HG03378 (cell line): ENCODE measurements around the gene FBXO2.
"Not testable (repeated sequence)": the region's sequence is repeated elsewhere in the genome, so short reads cannot be mapped to it uniquely, and the experiment has no call there.

Source experiments
- ATAC-seq: cut with Tn5 transposase; IDR thresholded peaks from one replicate; pipeline ENCODE4 v1.9.1; 2021; ENCODE audit warnings: mild to moderate bottlenecking, moderate library complexity; ENCODE audit not compliant: unreplicated experiment

FBXO2 gene

GRCh38 chr1:11653101-11653860 lies 948 bp downstream of the FBXO2 start:
- ATAC-seq = no peak

DNA sequence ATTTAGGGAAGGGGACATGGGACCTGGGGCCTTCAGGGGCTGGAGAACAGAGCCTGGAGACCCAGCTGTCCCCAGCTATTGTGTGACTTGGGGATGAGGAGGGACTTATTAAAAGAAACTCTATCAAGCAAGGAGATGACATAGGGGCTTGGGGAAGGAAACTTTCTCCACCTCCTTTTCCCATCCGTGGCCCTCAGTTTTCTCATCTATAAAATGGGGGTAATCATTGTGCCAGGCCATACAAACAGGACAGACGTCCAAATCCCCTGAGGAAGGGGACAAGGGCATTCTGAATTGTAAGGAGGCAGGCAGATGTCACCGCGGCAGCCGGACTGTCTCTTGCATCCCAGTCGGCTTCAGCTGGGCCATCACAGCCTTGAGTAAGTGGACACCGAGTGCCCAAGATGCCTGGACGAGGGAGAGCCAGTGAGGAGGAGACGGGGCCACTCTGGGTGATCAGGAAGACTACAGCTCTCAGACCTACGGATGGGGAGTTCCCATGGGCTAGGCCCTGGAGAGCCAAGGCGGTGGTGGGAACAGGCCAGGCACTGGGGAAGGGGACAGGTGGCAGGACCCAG lies 1.9 kb downstream of the FBXO2 start:
- no peak for ATAC-seq

GRCh38 chr1:11651017-11651416 lies 3.2 kb downstream of the FBXO2 start:
- ATAC-seq = no peak

GRCh38 chr1:11650331-11650991 lies 3.8 kb downstream of the FBXO2 start:
- no peak for ATAC-seq

- no peak for ATAC-seq
Observed at GRCh38 chr1:11649624-11650330, 4.5 kb downstream of the FBXO2 start.

DNA sequence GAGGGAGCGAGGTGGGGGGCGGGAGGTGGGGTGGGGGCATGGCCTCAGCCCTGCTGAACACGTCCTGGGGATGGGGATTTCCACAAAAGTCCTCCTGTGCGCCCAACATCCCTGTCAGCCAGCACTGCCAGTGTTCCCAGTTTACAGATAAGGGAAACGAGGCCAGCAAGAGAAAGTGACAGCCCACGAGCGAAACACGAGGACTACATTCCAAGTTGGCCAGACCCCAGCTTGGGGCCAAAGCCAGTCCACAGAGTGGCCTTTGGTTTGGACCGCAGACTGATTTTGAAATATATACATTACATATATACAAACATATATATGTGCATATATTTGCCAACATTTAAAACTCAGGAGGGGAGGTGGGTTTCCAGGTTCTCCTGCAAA lies 5.0 kb downstream of the FBXO2 start:
- no peak for ATAC-seq

- no peak for ATAC-seq
Observed at GRCh38 chr1:11648732-11649158, 5.5 kb downstream of the FBXO2 start.

- no peak for ATAC-seq
Observed at GRCh38 chr1:11648039-11648438, 6.2 kb downstream of the FBXO2 start.

DNA sequence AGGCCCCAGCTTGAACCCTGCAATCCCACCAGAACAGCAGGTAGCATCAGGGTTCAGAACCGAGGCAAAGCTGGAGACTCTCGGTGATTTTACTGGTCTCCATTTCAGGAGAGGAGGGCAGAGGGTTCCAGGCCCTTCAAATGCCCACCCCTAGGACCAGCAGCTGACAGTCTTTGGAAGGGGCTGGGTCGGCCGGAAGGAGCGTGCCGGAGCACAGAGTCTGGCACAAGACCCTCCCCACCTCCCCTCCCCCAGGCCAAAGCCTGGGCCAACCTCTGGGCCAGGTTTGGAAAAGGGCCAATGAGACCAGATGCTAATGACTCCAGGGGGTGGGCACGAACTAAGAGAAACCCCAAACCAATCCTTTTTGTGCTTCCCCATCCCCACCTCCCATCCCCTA lies 6.9 kb downstream of the FBXO2 start:
- ATAC-seq = no peak

- no peak for ATAC-seq
Observed at GRCh38 chr1:11646317-11646716, 7.9 kb downstream of the FBXO2 start.

DNA sequence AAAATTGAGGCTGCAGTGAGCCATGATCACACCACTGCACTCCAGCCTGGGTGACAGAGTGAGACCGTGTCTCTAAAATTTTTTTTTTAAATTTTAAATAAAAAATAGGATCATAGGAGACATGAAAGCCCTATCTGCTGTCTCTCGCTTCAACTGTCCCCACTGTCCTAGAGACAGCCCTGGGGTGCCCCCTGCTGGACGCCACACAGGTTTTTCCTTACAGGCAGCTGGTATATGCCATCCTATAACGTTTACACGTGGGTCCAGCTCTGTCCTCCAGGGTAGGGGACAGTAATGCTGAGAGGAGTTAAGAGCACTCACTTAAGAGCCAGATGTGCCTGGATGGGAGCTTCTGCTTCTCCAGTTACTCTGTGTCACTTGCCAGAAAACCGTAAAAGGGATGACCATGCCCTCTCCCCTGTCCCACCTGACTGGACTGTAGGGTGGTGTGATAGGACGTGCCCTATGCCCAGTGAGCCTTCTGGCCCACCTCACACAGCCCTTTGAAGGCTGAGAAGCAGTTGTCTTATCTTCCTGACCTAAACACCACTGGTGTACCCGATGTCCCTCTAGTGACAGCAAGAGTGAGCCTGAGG lies 8.5 kb downstream of the FBXO2 start:
- ATAC-seq = no peak

DNA sequence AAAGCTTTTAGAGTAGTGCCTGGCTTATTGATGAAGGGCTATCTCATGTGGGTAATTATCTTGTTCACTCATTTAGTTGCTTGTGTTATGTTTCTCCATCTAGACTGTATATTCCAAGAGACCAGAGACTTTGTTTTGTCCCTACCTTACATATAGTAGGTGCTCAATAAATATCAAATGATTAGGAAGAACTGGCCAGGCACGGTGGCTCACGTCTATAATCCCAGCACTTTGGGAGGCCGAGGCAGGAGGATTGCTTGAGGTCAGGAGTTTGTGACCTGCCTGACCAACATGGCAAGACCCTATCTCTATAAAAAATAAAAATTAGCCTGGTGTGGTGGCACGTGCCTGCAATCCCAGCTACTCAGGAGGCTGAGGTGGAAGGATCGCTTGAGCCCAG lies 9.0 kb downstream of the FBXO2 start:
- ATAC-seq = no peak

DNA sequence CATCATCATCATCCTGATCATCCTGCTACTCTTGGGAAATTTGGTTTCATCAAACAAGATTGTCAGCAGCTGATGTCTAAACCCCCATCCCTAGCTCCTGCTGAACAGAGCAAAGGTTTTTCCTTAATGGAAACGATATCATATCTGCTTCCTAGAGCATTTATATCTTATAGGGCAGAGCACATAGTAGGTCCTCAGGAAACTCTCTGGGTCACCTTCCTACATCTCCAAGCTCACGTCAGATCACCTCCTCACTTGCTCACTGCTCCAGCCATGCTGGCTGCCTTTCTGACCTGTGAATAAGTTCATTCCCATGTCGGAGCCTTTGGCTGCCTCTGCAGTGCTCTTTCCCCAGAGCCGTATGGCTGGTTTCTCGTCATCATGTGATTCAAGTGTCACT lies 10.4 kb downstream of the FBXO2 start:
- no peak for ATAC-seq

DNA sequence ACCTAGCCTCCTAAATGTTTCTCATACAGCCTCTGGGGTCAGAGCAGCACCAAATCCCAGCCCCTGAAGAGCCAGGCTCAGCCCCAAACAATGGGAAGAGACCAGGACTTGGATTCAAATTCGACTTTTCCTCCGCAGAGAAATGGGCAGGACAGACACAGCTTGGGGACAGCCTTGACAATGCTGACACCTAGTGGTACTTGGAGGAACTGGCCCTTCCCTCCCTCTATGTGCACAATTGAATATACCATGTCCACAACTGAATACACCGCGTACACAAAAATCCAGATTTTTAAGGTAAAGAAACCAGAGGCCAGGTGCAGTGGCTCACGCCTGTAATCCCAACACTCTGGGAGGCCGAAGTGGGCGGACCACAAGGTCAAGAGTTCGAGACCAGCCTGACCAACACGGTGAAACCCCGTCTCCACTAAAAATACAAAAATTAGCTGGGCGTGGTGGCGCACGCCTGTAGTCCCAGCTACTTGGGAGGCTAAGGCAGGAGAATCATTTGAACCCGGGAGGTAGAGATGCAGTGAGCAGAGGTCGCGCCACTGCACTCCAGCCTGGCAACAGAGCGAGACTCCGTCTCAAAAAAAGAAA lies 11.7 kb downstream of the FBXO2 start:
- not testable (repeated sequence) for ATAC-seq

- no peak for ATAC-seq
Observed at GRCh38 chr1:11641776-11642305, 12.4 kb downstream of the FBXO2 start.

DNA sequence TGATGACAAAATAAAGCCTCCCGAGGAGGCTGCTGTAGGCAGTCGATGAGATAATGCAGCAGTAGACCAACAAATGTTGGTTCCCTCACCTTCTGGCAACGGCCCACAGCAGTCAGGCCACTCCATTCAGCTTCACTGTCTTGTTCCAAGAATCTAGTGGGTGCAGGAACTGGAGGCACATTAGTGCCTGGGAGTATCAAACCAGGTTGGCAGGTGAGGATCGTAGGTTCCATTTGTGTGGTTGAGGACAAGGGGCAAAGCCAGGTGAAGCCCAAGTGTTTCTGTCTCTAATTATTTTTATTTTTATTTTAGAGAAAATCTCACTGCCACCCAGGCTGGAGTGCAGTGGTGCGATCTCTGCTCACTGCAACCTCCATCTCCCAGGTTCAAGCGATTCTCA lies 13.3 kb downstream of the FBXO2 start:
- no peak for ATAC-seq

- ATAC-seq = no peak
Observed at GRCh38 chr1:11640101-11640500, 14.1 kb downstream of the FBXO2 start.

DNA sequence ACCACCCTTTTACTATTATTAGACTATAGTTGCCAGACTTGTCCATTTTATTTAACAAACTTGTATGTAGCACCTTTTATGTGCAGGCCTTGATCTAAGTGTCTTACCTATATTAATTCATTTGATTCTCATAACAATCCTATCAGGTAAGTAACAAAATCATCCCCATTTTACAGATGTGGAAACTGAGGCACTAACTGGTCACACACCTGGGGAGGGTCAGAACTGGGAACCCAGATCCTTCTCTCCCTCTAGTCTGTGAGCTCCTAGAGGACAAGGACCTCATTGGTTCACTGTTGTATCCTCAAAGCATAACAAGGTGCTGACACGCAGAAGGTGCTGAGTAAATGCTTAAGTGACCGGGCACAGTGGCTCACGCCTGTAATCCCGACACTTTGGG lies 14.9 kb downstream of the FBXO2 start:
- ATAC-seq = no peak

DNA sequence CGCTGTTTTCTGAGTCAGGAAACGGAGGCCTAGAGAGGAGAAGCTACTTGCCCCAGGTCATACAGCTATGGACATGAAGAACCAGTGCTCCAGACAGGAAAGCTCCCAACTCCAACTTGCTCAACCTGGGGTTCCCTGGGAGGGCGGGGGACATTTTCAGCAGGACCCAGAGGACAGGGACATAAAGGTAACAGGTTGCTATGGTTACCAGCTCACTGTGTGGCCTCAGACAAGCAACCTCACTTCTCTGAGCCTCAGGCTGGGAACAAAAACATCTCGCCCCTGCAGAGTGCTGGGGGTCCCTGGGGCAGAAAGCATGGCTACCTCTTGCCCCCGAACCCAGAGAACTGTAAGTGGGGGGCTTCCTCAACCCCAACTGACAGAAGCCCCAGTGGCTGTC lies 16.1 kb downstream of the FBXO2 start:
- no peak for ATAC-seq

- no peak for ATAC-seq
Observed at GRCh38 chr1:11634365-11635192, 19.6 kb downstream of the FBXO2 start.
